GM18909 (cell line): ENCODE results near the gene POLRMT.
A peak's percentile ranks its signal among the peaks of the same experiment; 100 is the strongest.
"Not testable (repeated sequence)": the region's sequence is repeated elsewhere in the genome, so short reads cannot be mapped to it uniquely, and the experiment has no call there.

Source experiments
- ATAC-seq: cut with Tn5 transposase; IDR thresholded peaks from one replicate; pipeline ENCODE4 v1.9.1; 2021; ENCODE audit warnings: mild to moderate bottlenecking; ENCODE audit not compliant: unreplicated experiment, poor library complexity

POLRMT gene

DNA sequence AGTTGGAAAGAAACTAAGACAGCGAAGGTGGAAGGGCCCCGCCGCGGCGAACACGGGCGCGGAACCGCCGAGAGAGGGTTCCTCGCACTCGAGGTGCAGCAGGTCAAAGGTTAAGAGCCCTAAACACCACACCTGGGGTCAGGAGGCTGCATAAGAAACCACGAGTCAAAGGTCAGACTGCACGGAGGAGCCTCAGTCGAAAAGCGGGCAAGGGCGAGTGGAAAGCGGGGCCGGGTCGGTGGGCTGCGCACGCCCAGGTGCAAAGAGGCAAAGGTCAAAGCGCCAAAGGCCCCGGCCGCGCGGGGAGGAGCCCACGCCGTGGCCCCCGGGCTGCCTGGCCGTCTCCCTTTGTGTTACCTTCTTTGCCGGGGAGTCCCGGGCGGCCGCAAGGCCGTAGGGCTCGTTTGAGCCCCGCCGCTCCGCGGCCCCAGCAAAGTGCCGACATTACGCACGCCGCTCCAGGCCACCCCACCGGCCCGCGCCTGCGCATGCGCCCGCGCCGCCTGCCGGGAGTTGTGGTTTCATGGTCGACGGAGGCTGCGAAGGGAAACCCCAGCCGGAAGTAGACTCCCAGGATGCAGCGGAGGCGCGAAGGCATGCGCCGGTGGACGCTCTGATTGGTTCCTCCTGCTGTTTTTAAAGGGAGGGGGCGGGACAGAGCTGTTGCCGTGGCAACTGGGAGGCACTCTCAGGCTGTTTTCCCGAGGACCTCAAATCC, at the start of gene POLRMT:
Gene POLRMT (minus strand): TSS at position 470 of the 718 bp plus-strand sequence. CDS start 25 bp downstream, at position 445.
- peak; percentile 92 for ATAC-seq

DNA sequence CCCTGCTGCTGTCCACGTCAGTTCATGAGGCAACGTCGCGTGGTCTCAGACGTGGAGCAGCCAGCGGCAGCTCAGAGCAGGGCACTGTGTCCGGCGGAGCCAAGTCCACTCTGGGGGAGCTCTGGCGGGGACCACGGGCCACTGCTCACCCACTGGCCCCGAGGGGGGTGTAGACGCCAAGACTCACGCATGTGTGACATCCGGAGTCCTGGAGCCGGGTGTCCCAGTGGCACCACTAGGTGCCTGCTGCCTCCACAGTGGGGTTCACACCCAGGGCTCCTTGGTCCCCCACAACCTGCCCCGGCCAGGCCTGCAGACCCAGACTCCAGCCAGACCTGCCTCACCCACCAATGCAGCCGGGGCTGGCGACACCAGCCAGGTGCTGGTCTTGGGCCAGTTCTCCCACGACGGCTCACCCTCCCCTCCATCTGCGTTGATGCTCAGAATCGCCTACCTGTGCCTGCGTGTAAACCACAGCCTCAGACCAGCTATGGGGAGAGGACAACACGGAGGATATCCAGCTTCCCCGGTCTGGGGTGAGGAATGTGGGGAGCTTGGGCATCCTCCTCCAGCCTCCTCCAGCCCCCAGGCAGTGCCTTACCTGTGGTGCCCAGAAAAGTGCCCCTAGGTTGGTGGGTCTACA, 49.5 kb upstream of the POLRMT start:
- no peak for ATAC-seq

DNA sequence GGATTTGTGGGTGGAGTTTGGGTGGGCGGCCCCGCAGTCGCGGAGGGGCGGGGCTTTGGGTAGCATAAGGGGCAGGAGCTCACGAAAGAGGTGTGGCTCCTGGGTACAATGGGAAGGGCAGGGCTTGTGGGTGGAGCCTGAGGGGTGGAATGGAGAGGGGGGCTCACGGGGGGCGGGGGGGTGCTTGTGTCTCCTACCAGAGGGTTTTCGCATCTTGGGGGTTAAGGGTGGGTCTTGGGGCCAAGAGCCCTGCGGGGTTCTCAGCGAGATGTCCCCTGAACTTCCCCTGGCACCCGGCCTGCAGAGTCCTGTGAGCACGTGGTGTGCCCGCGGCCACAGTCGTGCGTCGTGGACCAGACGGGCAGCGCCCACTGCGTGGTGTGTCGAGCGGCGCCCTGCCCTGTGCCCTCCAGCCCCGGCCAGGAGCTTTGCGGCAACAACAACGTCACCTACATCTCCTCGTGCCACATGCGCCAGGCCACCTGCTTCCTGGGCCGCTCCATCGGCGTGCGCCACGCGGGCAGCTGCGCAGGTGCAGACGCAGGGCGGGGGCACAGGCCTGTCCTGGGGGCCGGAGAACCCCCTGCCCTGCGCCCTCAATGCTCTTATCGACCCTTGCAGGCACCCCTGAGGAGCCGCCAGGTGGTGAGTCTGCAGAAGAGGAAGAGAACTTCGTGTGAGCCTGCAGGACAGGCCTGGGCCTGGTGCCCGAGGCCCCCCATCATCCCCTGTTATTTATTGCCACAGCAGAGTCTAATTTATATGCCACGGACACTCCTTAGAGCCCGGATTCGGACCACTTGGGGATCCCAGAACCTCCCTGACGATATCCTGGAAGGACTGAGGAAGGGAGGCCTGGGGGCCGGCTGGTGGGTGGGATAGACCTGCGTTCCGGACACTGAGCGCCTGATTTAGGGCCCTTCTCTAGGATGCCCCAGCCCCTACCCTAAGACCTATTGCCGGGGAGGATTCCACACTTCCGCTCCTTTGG, 48.0 kb upstream of the POLRMT start:
- ATAC-seq = no peak

GRCh38 chr19:680287-681028, 47.1 kb upstream of the POLRMT start:
- peak; percentile 76 for ATAC-seq

DNA sequence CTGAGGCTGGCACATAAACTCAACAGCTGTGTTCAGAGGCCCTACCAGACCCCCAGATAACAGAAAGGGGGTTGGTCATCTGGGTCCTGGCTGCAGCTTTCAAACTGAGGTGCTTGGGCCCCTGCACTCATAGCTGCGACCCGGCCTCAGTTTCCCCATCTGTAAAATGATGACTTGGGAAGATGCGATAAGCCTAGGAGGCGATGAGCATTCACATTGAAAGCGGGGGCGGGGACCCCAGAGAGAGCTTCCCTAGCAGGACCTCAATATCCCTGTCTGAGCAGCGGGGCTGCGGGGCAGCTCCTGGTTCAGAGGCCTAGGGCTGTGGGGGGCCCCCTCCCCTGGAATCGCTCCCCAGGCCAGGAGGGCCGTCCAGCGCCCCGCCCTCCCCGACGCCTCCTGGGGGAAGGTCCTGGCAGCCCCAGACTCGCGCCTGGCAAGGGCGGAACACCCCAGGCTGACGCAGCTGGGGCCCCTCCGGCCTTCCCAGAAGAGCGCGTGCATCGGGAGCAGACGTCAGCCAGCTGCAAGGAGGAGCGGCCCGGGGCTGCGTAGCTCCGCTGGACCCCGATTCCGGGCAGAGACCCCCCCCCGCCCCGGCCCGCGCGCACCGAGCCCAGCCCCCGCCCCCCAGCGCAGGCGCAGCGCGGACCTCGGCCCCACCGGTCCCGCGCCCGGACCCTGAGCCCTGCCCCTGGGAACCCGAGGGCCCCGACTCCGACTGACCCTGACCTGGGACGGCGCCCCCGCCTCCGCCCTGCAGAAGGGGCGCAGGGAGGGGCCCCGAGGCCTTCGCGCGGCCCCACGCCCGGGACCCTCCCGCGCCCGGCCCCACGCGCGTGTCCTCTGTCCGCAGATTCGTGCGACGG, 46.3 kb upstream of the POLRMT start:
- peak; percentile 23 for ATAC-seq

DNA sequence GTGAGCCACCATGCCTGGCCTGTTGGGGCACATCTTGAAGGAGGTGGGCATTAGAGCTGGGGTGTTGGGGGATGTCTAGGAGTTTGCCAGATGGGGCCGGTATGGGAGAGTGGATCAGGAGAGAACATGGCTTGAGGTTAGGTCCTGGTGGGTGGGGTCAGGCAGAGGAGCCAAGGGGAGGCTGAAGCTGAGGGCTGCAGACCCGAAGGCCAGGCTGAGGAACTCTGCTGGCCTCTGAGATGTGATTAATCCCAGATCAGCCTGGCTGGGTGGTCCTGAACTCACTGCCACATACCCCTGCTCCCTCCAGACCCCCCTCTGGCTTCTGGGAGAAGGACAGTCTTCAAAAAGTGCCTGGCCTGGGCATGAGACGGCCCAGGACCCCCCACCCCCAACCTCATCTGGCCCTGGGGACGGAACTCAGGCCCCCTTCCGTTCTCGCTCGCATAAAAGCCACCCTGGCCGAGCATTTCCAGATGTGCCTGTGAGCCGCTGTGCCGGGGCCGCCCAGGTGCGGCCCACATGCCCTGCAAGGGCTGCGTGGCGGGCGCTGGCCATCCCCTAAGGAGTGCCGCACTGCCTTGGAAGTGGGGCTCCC, 45.6 kb upstream of the POLRMT start:
- no peak for ATAC-seq

- ATAC-seq = no peak
These were observed 44.5 kb upstream of the POLRMT start for GRCh38 chr19:677601-678436.

GRCh38 chr19:677201-677600, 43.9 kb upstream of the POLRMT start:
- ATAC-seq = no peak

GRCh38 chr19:676339-677105, 43.2 kb upstream of the POLRMT start, which contains the start of gene FSTL3:
Gene FSTL3, plus strand, starts transcription at chr19:676392. Its CDS starts 32 bp downstream, at chr19:676424.
- no peak for ATAC-seq

DNA sequence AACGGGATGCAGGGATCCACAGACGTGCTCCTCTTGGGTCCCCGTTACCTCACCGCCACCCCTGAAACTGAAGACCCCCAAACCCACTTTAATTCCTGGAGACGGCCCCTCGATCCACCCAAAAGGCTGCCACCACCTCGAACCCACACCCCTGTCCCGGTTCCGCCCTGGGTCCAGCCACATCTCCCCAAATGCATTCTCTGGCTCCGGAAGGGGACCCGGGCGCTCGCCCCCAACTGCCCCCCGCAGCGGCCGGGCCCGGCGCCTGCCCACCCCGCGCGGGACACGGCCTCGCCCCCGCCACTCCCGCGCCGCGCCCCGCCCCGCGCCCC, 42.6 kb upstream of the POLRMT start:
- no peak for ATAC-seq

DNA sequence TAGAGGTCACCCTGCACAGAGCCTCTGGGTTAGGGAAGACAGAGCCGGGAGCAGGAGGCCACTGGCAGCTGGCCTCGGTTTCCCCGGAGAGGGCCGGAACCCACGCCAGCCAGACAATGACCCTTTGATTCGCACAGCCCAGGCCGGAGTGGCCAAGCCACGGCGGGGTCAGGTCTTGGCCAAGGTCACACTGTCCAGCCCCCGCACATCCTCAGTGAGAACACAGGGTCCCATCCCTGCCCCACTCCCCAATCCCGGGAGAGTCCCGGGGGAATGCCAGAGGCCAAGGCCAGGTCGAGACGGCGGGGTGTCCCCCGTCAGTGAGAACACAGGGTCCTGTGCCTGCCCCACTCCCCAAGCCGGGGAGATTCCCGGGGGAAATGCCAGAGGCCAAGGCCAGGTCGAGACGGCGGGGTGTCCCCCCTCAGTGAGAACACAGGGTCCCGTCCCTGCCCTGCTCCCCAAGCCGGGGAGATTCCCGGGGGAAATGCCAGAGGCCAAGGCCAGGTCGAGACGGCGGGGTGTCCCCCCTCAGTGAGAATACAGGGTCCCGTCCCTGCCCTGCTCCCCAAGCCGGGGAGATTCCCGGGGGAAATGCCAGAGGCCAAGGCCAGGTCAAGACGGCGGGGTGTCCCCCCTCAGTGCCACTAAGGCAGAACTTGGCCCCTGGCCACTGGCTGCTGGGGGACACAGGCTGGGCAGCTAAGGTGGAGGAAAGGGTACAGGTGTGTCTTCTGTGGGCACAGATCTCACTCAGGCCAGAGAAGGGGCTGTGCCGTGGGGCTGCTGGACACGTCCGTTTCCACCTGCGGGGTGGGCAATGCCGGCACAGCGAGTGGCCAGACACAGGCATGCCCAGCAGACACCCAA, 41.2 kb upstream of the POLRMT start:
- no peak for ATAC-seq

GRCh38 chr19:670609-671075, 37.3 kb upstream of the POLRMT start:
- ATAC-seq = no peak

DNA sequence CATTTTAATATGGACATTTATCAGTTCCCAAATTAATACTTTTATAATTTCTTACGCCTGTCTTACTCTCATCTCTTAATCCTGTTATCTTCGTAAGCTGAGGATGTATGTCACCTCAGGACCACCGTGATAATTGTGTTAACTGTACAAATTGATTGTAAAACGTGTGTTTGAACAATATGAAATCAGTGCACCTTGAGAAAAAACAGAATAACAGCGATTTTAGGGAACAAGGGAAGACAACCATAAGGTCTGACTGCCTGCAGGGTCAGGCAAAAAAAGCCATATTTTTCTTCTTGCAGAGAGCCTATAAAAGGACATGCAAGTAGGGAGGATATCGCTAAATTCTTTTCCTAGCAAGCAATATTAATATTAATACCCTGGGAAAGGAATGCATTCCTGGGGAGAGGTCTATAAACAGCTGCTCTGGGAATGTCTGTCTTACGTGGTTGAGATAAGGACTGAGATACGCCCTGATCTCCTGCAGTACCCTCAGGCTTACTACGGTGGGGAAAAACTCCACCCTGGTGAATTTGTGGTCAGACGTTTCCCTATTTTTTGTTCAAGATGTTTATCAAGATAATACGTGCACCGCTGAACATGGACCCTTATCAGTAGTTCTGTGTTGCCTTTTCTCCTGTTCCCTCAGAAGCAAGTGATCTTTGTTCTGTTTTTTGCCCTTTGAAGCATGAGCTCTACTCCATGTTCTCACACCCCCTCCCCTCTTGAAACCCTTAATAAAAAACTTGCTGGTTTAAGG, 35.5 kb upstream of the POLRMT start:
- ATAC-seq = not testable (repeated sequence)

- not testable (repeated sequence) for ATAC-seq
These were observed 33.7 kb upstream of the POLRMT start for GRCh38 chr19:666985-667573.

DNA sequence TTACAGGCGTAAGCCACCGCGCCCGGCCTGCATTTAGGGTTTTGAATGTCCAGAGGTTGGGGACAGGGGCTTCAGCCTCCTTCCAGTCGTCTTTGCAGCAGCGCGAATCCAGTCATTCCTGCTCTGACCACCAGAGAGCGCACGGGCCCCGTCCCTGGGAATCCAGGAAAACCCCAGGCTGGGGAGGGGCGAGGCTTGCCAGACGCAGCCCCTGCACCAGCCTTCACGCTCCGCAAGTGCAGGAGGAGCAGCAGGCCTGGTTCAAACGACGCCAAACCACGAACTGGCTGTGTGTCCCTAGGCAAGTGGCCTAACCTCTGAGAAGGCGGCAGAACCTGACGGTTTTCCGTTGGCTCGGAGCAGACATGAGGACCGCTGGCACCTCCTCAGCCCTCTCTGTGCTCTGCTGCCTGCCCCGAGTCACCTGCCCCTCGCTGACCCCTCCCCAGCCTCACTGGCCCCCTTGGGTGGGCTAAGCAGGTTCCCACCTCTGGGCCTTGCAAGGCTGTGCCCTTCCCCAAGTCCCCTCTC, 31.6 kb upstream of the POLRMT start:
- no peak for ATAC-seq
